Breast epithelium (tissue), 3 donors: ENCODE measurements around the gene INAVA.

Experiments used
- CTCF ChIP-seq, 3 donors: fragments of 450-650 bp; IDR thresholded peaks; one replicate each; pipeline ENCODE4 v1.5.1; 2016 to 2017; ENCODE audit warnings: antibody characterized with exemption in 3 of 3, mild to moderate bottlenecking in 3 of 3, moderate library complexity in 3 of 3
- POLR2A ChIP-seq: fragments of 450-650 bp; IDR thresholded peaks from one replicate; pipeline ENCODE4 v1.6.1; 2016; ENCODE audit warnings: antibody characterized with exemption, mild to moderate bottlenecking, moderate library complexity
- POLR2AphosphoS5 ChIP-seq, 3 donors: sonication (generic); formaldehyde crosslinking; IDR thresholded peaks; one replicate each; pipeline ENCODE4 v1.6.1; 2017; ENCODE audit warnings: antibody characterized with exemption in 3 of 3

GRCh38 chr1:200945111-200945510 is 50.4 kb downstream of the INAVA start:
- TF ChIP-seq CTCF (IDR thresholded peaks at IDR 0.05): no peak
- no peak for TF ChIP-seq POLR2A
- TF ChIP-seq POLR2AphosphoS5 (IDR thresholded peaks at IDR 0.05): no peak
